Retinal pigment epithelial cell (primary cell): ENCODE data around the gene TTC28.

Experiments
- DNase-seq: peaks from one replicate; pipeline ENCODE4 v3.0.0-alpha.2; 2010; ENCODE audit warnings: low read depth
- H3K4me3 ChIP-seq: 2 replicates; pipeline ENCODE4 v1.5.1; 2011; ENCODE audit warnings: mild to moderate bottlenecking, low read length, control low read depth, moderate library complexity
- CTCF ChIP-seq: conservative IDR thresholded peaks from 2 replicates; pipeline ENCODE4 v1.5.1; 2011; ENCODE audit warnings: low read depth, low read length, control low read depth, inconsistent platforms

The TTC28 gene

GRCh38 chr22:28123989-28124766 is 555.5 kb downstream of the TTC28 start:
- no peak overlapping the region for H3K4me3 ChIP-seq
- DNase-seq = no peak
- no peak for TF ChIP-seq CTCF

- no peak for TF ChIP-seq CTCF
- no peak overlapping the region for H3K4me3 ChIP-seq
- DNase-seq = no peak
These were observed 558.7 kb downstream of the TTC28 start for GRCh38 chr22:28120691-28121592.

- DNase-seq = no peak
- no peak overlapping the region for H3K4me3 ChIP-seq
- TF ChIP-seq CTCF = no peak
These were observed 560.5 kb downstream of the TTC28 start for GRCh38 chr22:28118957-28119631.

GRCh38 chr22:28116219-28116673 is 563.4 kb downstream of the TTC28 start:
- no peak for TF ChIP-seq CTCF
- no peak overlapping the region for H3K4me3 ChIP-seq
- DNase-seq = peak; percentile 90

GRCh38 chr22:28115426-28115825 is 564.2 kb downstream of the TTC28 start:
- H3K4me3 ChIP-seq = no peak overlapping the region
- no peak for DNase-seq

More at GRCh38 chr22:28115426-28115825, 564.2 kb downstream of the TTC28 start:
- no peak for TF ChIP-seq CTCF
